SK-N-SH treated with all-trans-retinoic acid at 6 μM for 48 hours (cell line): ENCODE results near the gene TIMM21.

Experiments
- ATAC-seq: fragments of 200-7000 bp; cut with Tn5 transposase; 3 replicates; pipeline ENCODE4 v1.9.1; 2020; ENCODE audit warnings: mild to moderate bottlenecking, moderate library complexity
- ARNTL ChIP-seq: fragments of 450-650 bp; formaldehyde crosslinking; IDR thresholded peaks from 2 replicates; pipeline ENCODE4 v1.5.0; 2020; ENCODE audit warnings: low read depth, mild to moderate bottlenecking, moderate library complexity, borderline replicate concordance
- BACH2 ChIP-seq: fragments of 250-450 bp; sonication (Bioruptor Pico); IDR thresholded peaks from 2 replicates; pipeline ENCODE4 v1.9.0; 2021; ENCODE audit warnings: mild to moderate bottlenecking, borderline replicate concordance
- CREB5 ChIP-seq: fragments of 250-450 bp; sonication (Bioruptor Pico); IDR thresholded peaks from 2 replicates; pipeline ENCODE4 v1.5.1; 2020; ENCODE audit warnings: low read depth, mild to moderate bottlenecking, moderate library complexity
- CSDC2 ChIP-seq: fragments of 250-450 bp; sonication (Bioruptor Pico); IDR thresholded peaks from 2 replicates; pipeline ENCODE4 v1.5.0; 2020; ENCODE audit warnings: mild to moderate bottlenecking, moderate library complexity
- CSRNP3 ChIP-seq: fragments of 250-450 bp; sonication (Bioruptor Pico); IDR thresholded peaks from 2 replicates; pipeline ENCODE4 v1.5.1; 2021; ENCODE audit warnings: mild to moderate bottlenecking, moderate library complexity
- ESRRG ChIP-seq: fragments of 250-450 bp; sonication (Bioruptor Pico); IDR thresholded peaks from 2 replicates; pipeline ENCODE4 v1.6.1; 2021; ENCODE audit warnings: mild to moderate bottlenecking
- GLIS3 ChIP-seq: fragments of 250-450 bp; sonication (Bioruptor Pico); IDR thresholded peaks from 2 replicates; pipeline ENCODE4 v1.5.0; 2020; ENCODE audit warnings: mild to moderate bottlenecking, moderate library complexity
- ISL1 ChIP-seq: fragments of 250-450 bp; sonication (Bioruptor Pico); IDR thresholded peaks from 2 replicates; pipeline ENCODE4 v2.1.2; 2022; ENCODE audit warnings: mild to moderate bottlenecking, moderate library complexity
- OSR1 ChIP-seq: fragments of 250-450 bp; sonication (Bioruptor Pico); IDR thresholded peaks from 2 replicates; pipeline ENCODE4 v1.8.0; 2022; ENCODE audit warnings: moderate library complexity, mild to moderate bottlenecking, inconsistent platforms
- PPARA ChIP-seq: fragments of 250-450 bp; sonication (Bioruptor Pico); IDR thresholded peaks from 2 replicates; pipeline ENCODE4 v1.5.0; 2020; ENCODE audit warnings: mild to moderate bottlenecking, borderline replicate concordance
- RARB ChIP-seq: fragments of 250-450 bp; sonication (Bioruptor Pico); IDR thresholded peaks from 2 replicates; pipeline ENCODE4 v1.8.0; 2021; ENCODE audit warnings: mild to moderate bottlenecking, moderate library complexity
- SNAI2 ChIP-seq: fragments of 250-450 bp; sonication (Bioruptor Pico); IDR thresholded peaks from 2 replicates; pipeline ENCODE4 v1.5.0; 2020; ENCODE audit warnings: mild to moderate bottlenecking, moderate library complexity
- TCF4 ChIP-seq: fragments of 250-450 bp; sonication (Bioruptor Pico); IDR thresholded peaks from 2 replicates; pipeline ENCODE4 v1.8.0; 2021; ENCODE audit warnings: mild to moderate bottlenecking, moderate library complexity, borderline replicate concordance
- TOX ChIP-seq: fragments of 250-450 bp; sonication (Bioruptor Pico); IDR thresholded peaks from 2 replicates; pipeline ENCODE4 v1.8.0; 2021; ENCODE audit warnings: mild to moderate bottlenecking, moderate library complexity, borderline replicate concordance
- TSHZ2 ChIP-seq: fragments of 250-450 bp; sonication (Bioruptor Pico); IDR thresholded peaks from 2 replicates; pipeline ENCODE4 v1.5.0; 2020; ENCODE audit warnings: mild to moderate bottlenecking, moderate library complexity
- ZC3H10 ChIP-seq: fragments of 250-450 bp; sonication (Bioruptor Pico); IDR thresholded peaks from 2 replicates; pipeline ENCODE4 v1.5.1; 2021; ENCODE audit warnings: mild to moderate bottlenecking, moderate library complexity
- ZFP3 ChIP-seq: fragments of 250-450 bp; sonication (Bioruptor Pico); IDR thresholded peaks from 2 replicates; pipeline ENCODE4 v1.5.0; 2020; ENCODE audit warnings: mild to moderate bottlenecking, moderate library complexity
- ZFP30 ChIP-seq: fragments of 450-650 bp; formaldehyde crosslinking; IDR thresholded peaks from 2 replicates; pipeline ENCODE4 v1.5.0; 2022; ENCODE audit warnings: mild to moderate bottlenecking, moderate library complexity
- ZNF565 ChIP-seq: fragments of 450-650 bp; formaldehyde crosslinking; conservative IDR thresholded peaks from 2 replicates; pipeline ENCODE4 v1.5.0; 2020; ENCODE audit warnings: low read depth, mild to moderate bottlenecking, moderate library complexity
- ZNF70 ChIP-seq: fragments of 450-650 bp; formaldehyde crosslinking; IDR thresholded peaks from 2 replicates; pipeline ENCODE4 v1.5.0; 2020; ENCODE audit warnings: mild to moderate bottlenecking, moderate library complexity
- ZNF8 ChIP-seq: fragments of 450-650 bp; formaldehyde crosslinking; IDR thresholded peaks from 2 replicates; pipeline ENCODE4 v1.5.0; 2020; ENCODE audit warnings: mild to moderate bottlenecking, moderate library complexity
- TF ChIP-seq, protein P1 (sequence below): fragments of 250-450 bp; sonication (Bioruptor Pico); IDR thresholded peaks from 2 replicates; pipeline ENCODE4 v1.8.0; 2020; ENCODE audit warnings: mild to moderate bottlenecking, moderate library complexity, borderline replicate concordance
- TF ChIP-seq, protein P2 (sequence below): fragments of 250-450 bp; sonication (Bioruptor Pico); IDR thresholded peaks from 2 replicates; pipeline ENCODE4 v1.8.0; 2021; ENCODE audit warnings: low read depth, mild to moderate bottlenecking, moderate library complexity, borderline replicate concordance

The TIMM21 gene

DNA sequence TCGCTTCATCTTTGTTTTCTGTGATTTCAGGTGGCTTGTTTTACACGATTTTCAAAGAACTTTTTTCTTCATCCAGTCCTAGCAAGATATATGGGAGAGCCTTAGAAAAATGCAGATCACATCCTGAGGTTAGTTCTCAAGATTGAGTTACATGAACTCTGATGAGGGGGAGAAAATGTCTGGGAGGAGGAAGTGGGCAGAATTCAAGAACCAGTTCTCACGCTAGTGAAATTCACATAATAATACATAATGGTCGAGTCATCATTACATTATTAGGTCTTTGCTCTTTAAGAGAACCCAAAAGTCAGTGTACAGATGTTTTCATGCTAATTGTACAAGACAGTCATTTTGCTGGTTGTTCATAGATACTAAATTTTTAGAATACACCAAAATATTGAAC, 7.0 kb downstream of the TIMM21 start:
- no peak for TF ChIP-seq RARB (CRISPR knock-in tag)
- TF ChIP-seq OSR1 (CRISPR knock-in tag): no peak
- no peak for TF ChIP-seq ZC3H10
- TF ChIP-seq ESRRG (CRISPR knock-in tag): no peak
- no peak for TF ChIP-seq CSDC2
- TF ChIP-seq TSHZ2 (CRISPR knock-in tag): no peak
- TF ChIP-seq CREB5 (CRISPR knock-in tag): no peak
- TF ChIP-seq, protein P1, sequence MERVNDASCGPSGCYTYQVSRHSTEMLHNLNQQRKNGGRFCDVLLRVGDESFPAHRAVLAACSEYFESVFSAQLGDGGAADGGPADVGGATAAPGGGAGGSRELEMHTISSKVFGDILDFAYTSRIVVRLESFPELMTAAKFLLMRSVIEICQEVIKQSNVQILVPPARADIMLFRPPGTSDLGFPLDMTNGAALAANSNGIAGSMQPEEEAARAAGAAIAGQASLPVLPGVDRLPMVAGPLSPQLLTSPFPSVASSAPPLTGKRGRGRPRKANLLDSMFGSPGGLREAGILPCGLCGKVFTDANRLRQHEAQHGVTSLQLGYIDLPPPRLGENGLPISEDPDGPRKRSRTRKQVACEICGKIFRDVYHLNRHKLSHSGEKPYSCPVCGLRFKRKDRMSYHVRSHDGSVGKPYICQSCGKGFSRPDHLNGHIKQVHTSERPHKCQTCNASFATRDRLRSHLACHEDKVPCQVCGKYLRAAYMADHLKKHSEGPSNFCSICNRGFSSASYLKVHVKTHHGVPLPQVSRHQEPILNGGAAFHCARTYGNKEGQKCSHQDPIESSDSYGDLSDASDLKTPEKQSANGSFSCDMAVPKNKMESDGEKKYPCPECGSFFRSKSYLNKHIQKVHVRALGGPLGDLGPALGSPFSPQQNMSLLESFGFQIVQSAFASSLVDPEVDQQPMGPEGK (CRISPR knock-in tag): no peak
- no peak for TF ChIP-seq ZFP30 (CRISPR knock-in tag)
- no peak for TF ChIP-seq ZNF70 (CRISPR knock-in tag)
- no peak for TF ChIP-seq TOX (CRISPR knock-in tag)
- TF ChIP-seq, protein P2, sequence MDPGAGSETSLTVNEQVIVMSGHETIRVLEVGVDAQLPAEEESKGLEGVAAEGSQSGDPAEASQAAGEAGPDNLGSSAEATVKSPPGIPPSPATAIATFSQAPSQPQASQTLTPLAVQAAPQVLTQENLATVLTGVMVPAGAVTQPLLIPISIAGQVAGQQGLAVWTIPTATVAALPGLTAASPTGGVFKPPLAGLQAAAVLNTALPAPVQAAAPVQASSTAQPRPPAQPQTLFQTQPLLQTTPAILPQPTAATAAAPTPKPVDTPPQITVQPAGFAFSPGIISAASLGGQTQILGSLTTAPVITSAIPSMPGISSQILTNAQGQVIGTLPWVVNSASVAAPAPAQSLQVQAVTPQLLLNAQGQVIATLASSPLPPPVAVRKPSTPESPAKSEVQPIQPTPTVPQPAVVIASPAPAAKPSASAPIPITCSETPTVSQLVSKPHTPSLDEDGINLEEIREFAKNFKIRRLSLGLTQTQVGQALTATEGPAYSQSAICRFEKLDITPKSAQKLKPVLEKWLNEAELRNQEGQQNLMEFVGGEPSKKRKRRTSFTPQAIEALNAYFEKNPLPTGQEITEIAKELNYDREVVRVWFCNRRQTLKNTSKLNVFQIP (CRISPR knock-in tag): no peak
- no peak for TF ChIP-seq ZNF8 (CRISPR knock-in tag)
- no peak for TF ChIP-seq ARNTL (CRISPR knock-in tag)
- no peak for TF ChIP-seq ZFP3 (CRISPR knock-in tag)
- no peak for TF ChIP-seq PPARA
- no peak for TF ChIP-seq GLIS3 (CRISPR knock-in tag)
- TF ChIP-seq ISL1 (CRISPR knock-in tag): no peak
- no peak for ATAC-seq

DNA sequence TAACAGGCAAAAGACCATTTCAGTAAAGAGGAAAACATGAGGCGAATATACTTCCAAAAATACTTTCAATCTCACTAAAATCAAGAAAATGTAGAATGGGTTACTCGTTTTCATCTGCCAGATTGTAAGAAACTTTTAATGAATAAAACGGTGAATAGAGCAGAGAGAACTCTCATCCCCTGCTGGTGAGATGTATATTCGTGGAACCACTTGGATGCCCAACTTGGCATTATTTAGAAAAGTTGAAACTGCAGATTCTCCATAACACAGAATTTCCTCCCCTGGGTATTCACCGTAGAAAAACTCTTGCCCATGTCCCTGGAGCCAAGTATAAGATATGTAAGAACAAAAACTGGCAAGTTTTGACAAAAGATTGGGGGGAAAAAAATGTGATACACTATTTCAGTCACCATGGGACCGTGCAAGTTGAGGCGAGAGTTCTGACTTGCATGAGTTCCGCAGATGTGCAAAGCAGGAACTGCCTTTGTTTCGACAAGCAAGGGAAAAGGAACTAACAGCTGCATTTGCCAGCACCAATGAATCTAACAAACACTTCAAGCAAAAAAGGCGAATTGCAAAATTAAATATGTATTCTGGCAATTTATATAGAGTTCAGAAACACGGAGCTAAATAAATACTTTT, 14.8 kb downstream of the TIMM21 start:
- TF ChIP-seq ZC3H10 (no peak), SNAI2 (CRISPR knock-in tag) (no peak), TCF4 (CRISPR knock-in tag) (no peak), CSRNP3 (no peak), GLIS3 (CRISPR knock-in tag) (no peak), ZFP30 (CRISPR knock-in tag) (no peak), TOX (CRISPR knock-in tag) (no peak), CSDC2 (no peak), ARNTL (CRISPR knock-in tag) (no peak), ZFP3 (CRISPR knock-in tag) (no peak), ZNF565 (CRISPR knock-in tag) (no peak), RARB (CRISPR knock-in tag) (no peak), ZNF8 (CRISPR knock-in tag) (no peak), PPARA (no peak), ZNF70 (CRISPR knock-in tag) (no peak), OSR1 (CRISPR knock-in tag) (no peak), BACH2 (CRISPR knock-in tag) (no peak), CREB5 (CRISPR knock-in tag) (no peak)
- TF ChIP-seq, protein P1 (CRISPR knock-in tag): no peak
- no peak for ATAC-seq
